Hepatocyte (in vitro differentiated cells): ENCODE measurements around the gene CBX6. TPM values are rescaled to one million over a fixed set of nuclear protein-coding genes. Genes with fewer than 3 reads are reported as not detected.

ENCODE experiments used
- DNase-seq: peaks from one replicate; pipeline ENCODE4 v3.0.0-alpha.2; 2016; ENCODE audit warnings: low spot score
- H2AFZ ChIP-seq: fragments of 200-600 bp; sonication (generic); 2 replicates; pipeline ENCODE4 v1.6.0; 2016; ENCODE audit warnings: antibody characterized with exemption, mild to moderate bottlenecking
- H3K27ac ChIP-seq: fragments of 200-600 bp; sonication (generic); 2 replicates; pipeline ENCODE4 v1.5.1; 2016; ENCODE audit warnings: mild to moderate bottlenecking
- H3K27me3 ChIP-seq: fragments of 200-600 bp; sonication (generic); 2 replicates; pipeline ENCODE4 v1.6.1; 2016
- H3K36me3 ChIP-seq: fragments of 200-600 bp; sonication (generic); replicated peaks from 2 replicates; pipeline ENCODE4 v1.5.1; 2016; ENCODE audit warnings: low read depth; ENCODE audit not compliant: insufficient read depth
- H3K4me1 ChIP-seq: fragments of 200-600 bp; sonication (generic); 2 replicates; pipeline ENCODE4 v1.5.1; 2016; ENCODE audit warnings: mild to moderate bottlenecking, moderate library complexity; ENCODE audit not compliant: insufficient read depth
- H3K4me2 ChIP-seq: fragments of 200-600 bp; sonication (generic); 2 replicates; pipeline ENCODE4 v1.6.0; 2016
- H3K4me3 ChIP-seq: fragments of 200-600 bp; sonication (generic); 2 replicates; pipeline ENCODE4 v1.5.1; 2016; ENCODE audit warnings: mild to moderate bottlenecking
- H3K79me2 ChIP-seq: fragments of 200-600 bp; sonication (generic); 2 replicates; pipeline ENCODE4 v1.6.0; 2017; ENCODE audit warnings: mild to moderate bottlenecking
- H3K9me2 ChIP-seq: fragments of 200-600 bp; sonication (generic); replicated peaks from 2 replicates; pipeline ENCODE4 v1.6.0; 2017; ENCODE audit warnings: mild to moderate bottlenecking; ENCODE audit not compliant: insufficient read depth
- H3K9me3 ChIP-seq: fragments of 200-600 bp; sonication (generic); 2 replicates; pipeline ENCODE4 v1.5.1; 2016; ENCODE audit warnings: low read depth, mild to moderate bottlenecking
- H4K20me1 ChIP-seq: fragments of 200-600 bp; sonication (generic); 2 replicates; pipeline ENCODE4 v1.6.0; 2016; ENCODE audit warnings: mild to moderate bottlenecking; ENCODE audit not compliant: insufficient read depth, poor library complexity, severe bottlenecking
- EZH2 ChIP-seq: fragments of 200-600 bp; sonication (generic); IDR thresholded peaks from 2 replicates; pipeline ENCODE4 v1.6.1; 2016; ENCODE audit warnings: antibody characterized with exemption, mild to moderate bottlenecking, borderline replicate concordance
- EZH2phosphoT487 ChIP-seq: fragments of 200-600 bp; sonication (generic); IDR thresholded peaks from one replicate; pipeline ENCODE4 v1.6.1; 2018; ENCODE audit warnings: antibody characterized with exemption, mild to moderate bottlenecking, low read depth, moderate library complexity; ENCODE audit not compliant: unreplicated experiment, severe bottlenecking
- WGBS: methylation state at CpG from one replicate; pipeline ENCODE4 v1.1.6; 2016; ENCODE audit warnings: low lambda C conversion rate; ENCODE audit errors: missing lambda C conversion rate; 5-methylcytosine and 5-hydroxymethylcytosine counted together
- polyA plus RNA-seq: library from polyadenylated mRNA; unstranded; fragments of >200 nt; fragmentation: Nextera tagmentation; extraction: Ambion mirVana; gene quantifications from 2 replicates; pipeline ENCODE4 v1.2.1, GENCODE V29; 2016
- total RNA-seq: library from RNA; depleted of rRNA; stranded (reverse); fragments of >200 nt; gene quantifications from 2 replicates; pipeline ENCODE4 v1.2.3, GENCODE V29; 2014
- TF ChIP-seq, protein P1 (sequence below): fragments of 200-600 bp; sonication (generic); IDR thresholded peaks from 2 replicates; pipeline ENCODE4 v1.5.1; 2016; ENCODE audit warnings: antibody characterized with exemption, mild to moderate bottlenecking; ENCODE audit not compliant: poor library complexity

The CBX6 gene
- total RNA-seq (30.7 and 42.9 TPM in 2 replicates), polyA plus RNA-seq (40.6 and 45.4 TPM in 2 replicates)

DNA sequence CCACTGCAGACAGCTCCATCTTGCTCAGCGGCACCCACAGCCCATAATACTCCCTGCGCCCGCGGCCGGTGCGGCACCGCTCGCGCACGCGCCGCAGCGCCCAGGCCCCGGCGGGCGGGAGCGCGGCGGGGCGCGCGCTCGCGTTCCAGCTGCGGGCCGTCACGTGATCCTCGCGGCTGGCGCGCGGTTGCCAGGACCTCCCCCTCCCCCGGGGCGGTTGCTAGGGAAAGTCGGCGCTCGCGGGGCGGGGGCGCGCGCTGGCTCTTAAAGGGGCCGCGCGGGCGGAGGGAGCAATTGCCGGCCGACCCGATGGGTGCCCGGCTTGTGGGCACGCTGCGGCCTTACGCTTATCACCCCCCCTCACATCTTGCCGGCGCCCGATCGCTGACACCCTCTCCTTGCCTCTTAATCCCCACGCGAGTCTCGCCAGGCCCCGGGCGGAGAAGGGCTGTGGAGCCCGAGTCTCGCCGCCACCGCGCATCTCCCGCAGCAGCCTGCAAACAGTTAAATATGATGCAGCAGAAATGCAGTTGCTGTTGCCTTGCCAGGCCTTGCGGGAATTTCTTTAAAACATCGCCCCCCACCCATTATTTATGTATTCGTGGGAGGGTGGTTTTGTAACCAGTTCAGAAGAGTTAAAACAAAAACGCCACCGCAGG is at the start of gene CBX6:
Gene CBX6, minus strand, starts transcription at position 45 of the 659 bp plus-strand sequence. Its CDS starts 26 bp downstream, at position 19.
- WGBS = under 1% methylated on average over 62 of the region's 73 CpGs
- TF ChIP-seq EZH2phosphoT487 = no peak
- no peak for TF ChIP-seq EZH2
- TF ChIP-seq, protein P1, sequence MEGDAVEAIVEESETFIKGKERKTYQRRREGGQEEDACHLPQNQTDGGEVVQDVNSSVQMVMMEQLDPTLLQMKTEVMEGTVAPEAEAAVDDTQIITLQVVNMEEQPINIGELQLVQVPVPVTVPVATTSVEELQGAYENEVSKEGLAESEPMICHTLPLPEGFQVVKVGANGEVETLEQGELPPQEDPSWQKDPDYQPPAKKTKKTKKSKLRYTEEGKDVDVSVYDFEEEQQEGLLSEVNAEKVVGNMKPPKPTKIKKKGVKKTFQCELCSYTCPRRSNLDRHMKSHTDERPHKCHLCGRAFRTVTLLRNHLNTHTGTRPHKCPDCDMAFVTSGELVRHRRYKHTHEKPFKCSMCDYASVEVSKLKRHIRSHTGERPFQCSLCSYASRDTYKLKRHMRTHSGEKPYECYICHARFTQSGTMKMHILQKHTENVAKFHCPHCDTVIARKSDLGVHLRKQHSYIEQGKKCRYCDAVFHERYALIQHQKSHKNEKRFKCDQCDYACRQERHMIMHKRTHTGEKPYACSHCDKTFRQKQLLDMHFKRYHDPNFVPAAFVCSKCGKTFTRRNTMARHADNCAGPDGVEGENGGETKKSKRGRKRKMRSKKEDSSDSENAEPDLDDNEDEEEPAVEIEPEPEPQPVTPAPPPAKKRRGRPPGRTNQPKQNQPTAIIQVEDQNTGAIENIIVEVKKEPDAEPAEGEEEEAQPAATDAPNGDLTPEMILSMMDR = no peak

DNA sequence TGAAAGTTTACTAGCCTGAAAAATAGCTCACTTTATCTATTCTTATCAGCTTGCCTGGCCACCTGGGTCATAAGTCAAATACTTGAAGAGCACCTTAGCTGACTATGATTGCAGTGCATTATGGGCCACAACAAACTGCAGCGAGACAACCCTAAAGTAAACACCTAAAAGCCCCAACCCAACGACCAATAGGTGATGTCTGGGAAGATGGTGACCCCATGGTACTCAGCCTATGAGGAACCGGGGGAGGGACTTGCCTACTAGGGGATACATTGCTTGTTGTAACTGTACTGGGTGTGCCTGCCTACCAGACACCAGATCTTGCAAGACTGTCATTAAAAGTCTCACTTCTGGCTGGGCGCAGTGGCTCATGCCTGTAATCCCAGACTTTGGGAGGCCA is 49.8 kb upstream of the CBX6 start:
- peak overlapping the region; percentile 69 for H3K27ac ChIP-seq
- DNase-seq = peak; percentile 69
- no peaks in the 10 kb centered on the region for H3K36me3 ChIP-seq
- H3K4me3 ChIP-seq = no peak overlapping the region
- H4K20me1 ChIP-seq = no peaks in the 10 kb centered on the region
- H3K9me2 ChIP-seq = no peaks in the 10 kb centered on the region
- no peaks in the 10 kb centered on the region for H3K9me3 ChIP-seq
- H3K79me2 ChIP-seq = no peaks in the 10 kb centered on the region
- TF ChIP-seq, protein P1 = no peak
- TF ChIP-seq EZH2 (no peak), EZH2phosphoT487 (no peak)
- no peak overlapping the region for H2AFZ ChIP-seq
- no peak overlapping the region for H3K4me2 ChIP-seq
- H3K4me1 ChIP-seq = peaks cover 24% of the 10 kb centered on the region
- 72% methylated on average over 4 of the region's 4 CpGs for WGBS
- H3K27me3 ChIP-seq = no peaks in the 10 kb centered on the region

More for the DNA sequence above, at the start of gene CBX6:
- no peaks in the 10 kb centered on the region for H3K36me3 ChIP-seq
- H3K27me3 ChIP-seq = no peaks in the 10 kb centered on the region
- peaks cover 16% of the 10 kb centered on the region for H3K4me1 ChIP-seq
- peaks cover 22% of the 10 kb centered on the region for H4K20me1 ChIP-seq
- no peaks in the 10 kb centered on the region for H3K9me2 ChIP-seq
- H3K9me3 ChIP-seq = no peaks in the 10 kb centered on the region
- peak; percentile 99 for DNase-seq
- H3K4me2 ChIP-seq = peak within 1 kb of the TSS; percentile 90
- peak within 1 kb of the TSS; percentile 99 for H3K27ac ChIP-seq
- H3K79me2 ChIP-seq = peaks cover 31% of the 10 kb centered on the region
- peak within 1 kb of the TSS; percentile 95 for H2AFZ ChIP-seq
- H3K4me3 ChIP-seq = peak within 1 kb of the TSS; percentile 94

DNA sequence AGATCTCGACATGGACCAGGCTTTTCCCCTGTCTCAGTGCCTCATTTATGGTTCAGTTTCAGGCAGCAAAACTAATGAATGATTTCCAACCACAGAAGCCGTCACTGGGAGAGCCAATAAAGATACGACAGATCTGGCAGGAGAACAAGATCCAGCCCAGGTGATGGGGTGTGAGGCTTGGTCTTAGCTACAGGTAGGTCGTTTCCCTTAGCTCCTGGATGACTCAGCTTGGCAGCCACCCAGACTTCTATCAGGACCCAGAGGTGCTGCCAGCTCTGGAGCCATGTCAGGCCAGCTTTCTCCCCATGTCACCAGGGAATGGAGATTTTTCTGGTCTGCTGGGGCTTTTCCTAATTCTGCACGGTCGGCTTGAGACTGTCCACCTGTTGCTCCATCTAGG is 49.1 kb upstream of the CBX6 start:
- H2AFZ ChIP-seq = no peak overlapping the region
- H3K9me3 ChIP-seq = no peaks in the 10 kb centered on the region
- H3K79me2 ChIP-seq = no peaks in the 10 kb centered on the region
- 73% methylated on average over 6 of the region's 6 CpGs for WGBS
- H3K27me3 ChIP-seq = no peaks in the 10 kb centered on the region
- no peak for TF ChIP-seq EZH2
- TF ChIP-seq, protein P1 = no peak
- no peak for TF ChIP-seq EZH2phosphoT487
- no peaks in the 10 kb centered on the region for H4K20me1 ChIP-seq
- no peaks in the 10 kb centered on the region for H3K9me2 ChIP-seq
- peaks cover 24% of the 10 kb centered on the region for H3K4me1 ChIP-seq
- no peaks in the 10 kb centered on the region for H3K36me3 ChIP-seq
- DNase-seq = peak; percentile 58
- H3K27ac ChIP-seq = peak overlapping the region; percentile 69
- no peak overlapping the region for H3K4me2 ChIP-seq
- H3K4me3 ChIP-seq = no peak overlapping the region
